ENCODE measurements around the gene MEOX1. TPM values are rescaled to one million over a fixed set of nuclear protein-coding genes. Genes with fewer than 3 reads are reported as not detected.

The MEOX1 gene
- total and polyA plus RNA-seq, 2 of the 13 experiments (the other 11 are each of a cell fraction or from before 2014, with no cell fraction given): not detected

DNA sequence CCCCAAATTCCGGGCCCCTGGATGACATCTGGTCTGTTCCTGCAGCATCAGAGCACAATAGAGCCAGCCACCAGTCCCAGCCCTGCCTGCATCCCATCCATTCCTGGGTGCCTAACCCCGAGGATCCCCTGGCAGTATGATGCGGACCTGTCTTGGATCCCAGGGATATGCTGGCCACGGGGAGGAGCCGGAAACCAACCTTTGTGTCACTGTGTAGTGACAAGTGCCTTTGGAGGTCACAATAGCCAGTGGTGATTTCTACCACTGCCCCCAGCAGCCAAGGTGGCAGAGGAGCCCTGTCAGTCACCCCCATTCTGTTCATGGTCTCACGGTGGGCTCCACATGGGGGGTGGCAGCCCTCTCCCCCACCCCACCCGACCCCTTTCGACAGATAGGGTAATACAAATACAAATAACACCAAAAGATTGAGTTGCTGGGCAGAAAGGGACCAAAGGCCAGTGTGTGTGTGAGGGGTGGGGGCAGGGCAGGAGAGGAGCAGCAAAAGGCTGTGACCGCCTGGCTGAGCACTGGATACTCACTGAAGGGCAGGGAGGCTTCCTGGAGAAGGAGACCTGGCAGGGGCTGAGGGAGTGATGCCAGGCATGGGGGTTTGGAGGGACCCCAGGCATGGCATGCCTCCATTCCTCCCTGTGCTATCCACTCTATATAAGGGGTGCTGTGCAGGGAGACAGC is 29.0 kb upstream of the MEOX1 start (continued):
- TF ChIP-seq, protein P1, sequence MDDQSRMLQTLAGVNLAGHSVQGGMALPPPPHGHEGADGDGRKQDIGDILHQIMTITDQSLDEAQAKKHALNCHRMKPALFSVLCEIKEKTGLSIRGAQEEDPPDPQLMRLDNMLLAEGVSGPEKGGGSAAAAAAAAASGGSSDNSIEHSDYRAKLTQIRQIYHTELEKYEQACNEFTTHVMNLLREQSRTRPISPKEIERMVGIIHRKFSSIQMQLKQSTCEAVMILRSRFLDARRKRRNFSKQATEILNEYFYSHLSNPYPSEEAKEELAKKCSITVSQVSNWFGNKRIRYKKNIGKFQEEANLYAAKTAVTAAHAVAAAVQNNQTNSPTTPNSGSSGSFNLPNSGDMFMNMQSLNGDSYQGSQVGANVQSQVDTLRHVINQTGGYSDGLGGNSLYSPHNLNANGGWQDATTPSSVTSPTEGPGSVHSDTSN (CRISPR knock-in tag; IDR thresholded peaks at IDR 0.05; ENCODE audit: borderline replicate concordance): no peak
- TF ChIP-seq ZFX (CRISPR knock-in tag; IDR thresholded peaks at IDR 0.05; ENCODE audit: low read depth) (0 out of 2 replicates have a peak, but pooled peaks have one; percentile 8), MXD4 (CRISPR knock-in tag; IDR thresholded peaks at IDR 0.05) (no peak), TBP (CRISPR knock-in tag; IDR thresholded peaks at IDR 0.05) (no peak), EEA1 (CRISPR knock-in tag; IDR thresholded peaks at IDR 0.05; ENCODE audit: borderline replicate concordance) (no peak), DNMT3B (CRISPR knock-in tag; conservative IDR thresholded peaks at IDR 0.05) (no peak), GATA4 (IDR thresholded peaks at IDR 0.05; ENCODE audit: borderline replicate concordance, low read depth) (no peak), BRD4 (CRISPR knock-in tag; IDR thresholded peaks at IDR 0.05) (no peak), ZNF331 (CRISPR knock-in tag; IDR thresholded peaks at IDR 0.05) (peak; percentile 76), ZNF382 (CRISPR knock-in tag; IDR thresholded peaks at IDR 0.05; ENCODE audit: borderline replicate concordance) (no peak), PITX1 (CRISPR knock-in tag; IDR thresholded peaks at IDR 0.05) (no peak), HES4 (CRISPR knock-in tag; IDR thresholded peaks at IDR 0.05; ENCODE audit: borderline replicate concordance) (no peak)
- TF ChIP-seq, protein P2, sequence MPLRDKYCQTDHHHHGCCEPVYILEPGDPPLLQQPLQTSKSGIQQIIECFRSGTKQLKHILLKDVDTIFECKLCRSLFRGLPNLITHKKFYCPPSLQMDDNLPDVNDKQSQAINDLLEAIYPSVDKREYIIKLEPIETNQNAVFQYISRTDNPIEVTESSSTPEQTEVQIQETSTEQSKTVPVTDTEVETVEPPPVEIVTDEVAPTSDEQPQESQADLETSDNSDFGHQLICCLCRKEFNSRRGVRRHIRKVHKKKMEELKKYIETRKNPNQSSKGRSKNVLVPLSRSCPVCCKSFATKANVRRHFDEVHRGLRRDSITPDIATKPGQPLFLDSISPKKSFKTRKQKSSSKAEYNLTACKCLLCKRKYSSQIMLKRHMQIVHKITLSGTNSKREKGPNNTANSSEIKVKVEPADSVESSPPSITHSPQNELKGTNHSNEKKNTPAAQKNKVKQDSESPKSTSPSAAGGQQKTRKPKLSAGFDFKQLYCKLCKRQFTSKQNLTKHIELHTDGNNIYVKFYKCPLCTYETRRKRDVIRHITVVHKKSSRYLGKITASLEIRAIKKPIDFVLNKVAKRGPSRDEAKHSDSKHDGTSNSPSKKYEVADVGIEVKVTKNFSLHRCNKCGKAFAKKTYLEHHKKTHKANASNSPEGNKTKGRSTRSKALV (CRISPR knock-in tag; IDR thresholded peaks at IDR 0.05): no peak
- TF ChIP-seq, protein P3, sequence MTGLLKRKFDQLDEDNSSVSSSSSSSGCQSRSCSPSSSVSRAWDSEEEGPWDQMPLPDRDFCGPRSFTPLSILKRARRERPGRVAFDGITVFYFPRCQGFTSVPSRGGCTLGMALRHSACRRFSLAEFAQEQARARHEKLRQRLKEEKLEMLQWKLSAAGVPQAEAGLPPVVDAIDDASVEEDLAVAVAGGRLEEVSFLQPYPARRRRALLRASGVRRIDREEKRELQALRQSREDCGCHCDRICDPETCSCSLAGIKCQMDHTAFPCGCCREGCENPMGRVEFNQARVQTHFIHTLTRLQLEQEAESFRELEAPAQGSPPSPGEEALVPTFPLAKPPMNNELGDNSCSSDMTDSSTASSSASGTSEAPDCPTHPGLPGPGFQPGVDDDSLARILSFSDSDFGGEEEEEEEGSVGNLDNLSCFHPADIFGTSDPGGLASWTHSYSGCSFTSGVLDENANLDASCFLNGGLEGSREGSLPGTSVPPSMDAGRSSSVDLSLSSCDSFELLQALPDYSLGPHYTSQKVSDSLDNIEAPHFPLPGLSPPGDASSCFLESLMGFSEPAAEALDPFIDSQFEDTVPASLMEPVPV (CRISPR knock-in tag; IDR thresholded peaks at IDR 0.05): no peak
- TF ChIP-seq, protein P4, sequence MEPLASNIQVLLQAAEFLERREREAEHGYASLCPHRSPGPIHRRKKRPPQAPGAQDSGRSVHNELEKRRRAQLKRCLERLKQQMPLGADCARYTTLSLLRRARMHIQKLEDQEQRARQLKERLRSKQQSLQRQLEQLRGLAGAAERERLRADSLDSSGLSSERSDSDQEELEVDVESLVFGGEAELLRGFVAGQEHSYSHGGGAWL (CRISPR knock-in tag; IDR thresholded peaks at IDR 0.05): no peak
- TF ChIP-seq, protein P5, sequence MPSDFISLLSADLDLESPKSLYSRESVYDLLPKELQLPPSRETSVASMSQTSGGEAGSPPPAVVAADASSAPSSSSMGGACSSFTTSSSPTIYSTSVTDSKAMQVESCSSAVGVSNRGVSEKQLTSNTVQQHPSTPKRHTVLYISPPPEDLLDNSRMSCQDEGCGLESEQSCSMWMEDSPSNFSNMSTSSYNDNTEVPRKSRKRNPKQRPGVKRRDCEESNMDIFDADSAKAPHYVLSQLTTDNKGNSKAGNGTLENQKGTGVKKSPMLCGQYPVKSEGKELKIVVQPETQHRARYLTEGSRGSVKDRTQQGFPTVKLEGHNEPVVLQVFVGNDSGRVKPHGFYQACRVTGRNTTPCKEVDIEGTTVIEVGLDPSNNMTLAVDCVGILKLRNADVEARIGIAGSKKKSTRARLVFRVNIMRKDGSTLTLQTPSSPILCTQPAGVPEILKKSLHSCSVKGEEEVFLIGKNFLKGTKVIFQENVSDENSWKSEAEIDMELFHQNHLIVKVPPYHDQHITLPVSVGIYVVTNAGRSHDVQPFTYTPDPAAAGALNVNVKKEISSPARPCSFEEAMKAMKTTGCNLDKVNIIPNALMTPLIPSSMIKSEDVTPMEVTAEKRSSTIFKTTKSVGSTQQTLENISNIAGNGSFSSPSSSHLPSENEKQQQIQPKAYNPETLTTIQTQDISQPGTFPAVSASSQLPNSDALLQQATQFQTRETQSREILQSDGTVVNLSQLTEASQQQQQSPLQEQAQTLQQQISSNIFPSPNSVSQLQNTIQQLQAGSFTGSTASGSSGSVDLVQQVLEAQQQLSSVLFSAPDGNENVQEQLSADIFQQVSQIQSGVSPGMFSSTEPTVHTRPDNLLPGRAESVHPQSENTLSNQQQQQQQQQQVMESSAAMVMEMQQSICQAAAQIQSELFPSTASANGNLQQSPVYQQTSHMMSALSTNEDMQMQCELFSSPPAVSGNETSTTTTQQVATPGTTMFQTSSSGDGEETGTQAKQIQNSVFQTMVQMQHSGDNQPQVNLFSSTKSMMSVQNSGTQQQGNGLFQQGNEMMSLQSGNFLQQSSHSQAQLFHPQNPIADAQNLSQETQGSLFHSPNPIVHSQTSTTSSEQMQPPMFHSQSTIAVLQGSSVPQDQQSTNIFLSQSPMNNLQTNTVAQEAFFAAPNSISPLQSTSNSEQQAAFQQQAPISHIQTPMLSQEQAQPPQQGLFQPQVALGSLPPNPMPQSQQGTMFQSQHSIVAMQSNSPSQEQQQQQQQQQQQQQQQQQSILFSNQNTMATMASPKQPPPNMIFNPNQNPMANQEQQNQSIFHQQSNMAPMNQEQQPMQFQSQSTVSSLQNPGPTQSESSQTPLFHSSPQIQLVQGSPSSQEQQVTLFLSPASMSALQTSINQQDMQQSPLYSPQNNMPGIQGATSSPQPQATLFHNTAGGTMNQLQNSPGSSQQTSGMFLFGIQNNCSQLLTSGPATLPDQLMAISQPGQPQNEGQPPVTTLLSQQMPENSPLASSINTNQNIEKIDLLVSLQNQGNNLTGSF (CRISPR knock-in tag; IDR thresholded peaks at IDR 0.05): no peak
